Ovary (tissue), 3 donors: ENCODE measurements around the gene ZNF738.

ENCODE experiments used
- CTCF ChIP-seq, 3 donors: fragments of 450-650 bp in 2 of 3; fragments of 200-600 bp in 1 of 3; IDR thresholded peaks; one replicate each; pipeline versions ENCODE4 v1.5.1 to v1.8.0; 2016 to 2022; ENCODE audit warnings: antibody characterized with exemption in 3 of 3, mild to moderate bottlenecking in 1 of 3
- EP300 ChIP-seq: sonication (generic); formaldehyde crosslinking; IDR thresholded peaks from one replicate; pipeline ENCODE4 v1.6.1; 2017; ENCODE audit warnings: antibody characterized with exemption
- donor health status: DM: no; HTN: no; CAD: no.

GRCh38 chr19:21410166-21410565 is 51.4 kb downstream of the ZNF738 start:
- no peak for TF ChIP-seq EP300
- TF ChIP-seq CTCF (IDR thresholded peaks at IDR 0.05): no peak
